GM18505 (cell line): ENCODE measurements around the gene PCK2.

Source experiments
- ATAC-seq: cut with Tn5 transposase; IDR thresholded peaks from one replicate; pipeline ENCODE4 v1.9.1; 2021; ENCODE audit not compliant: unreplicated experiment
- POLR2A ChIP-seq: IDR thresholded peaks from 4 replicates; pipeline ENCODE4 v1.6.1; 2011; ENCODE audit warnings: borderline replicate concordance; ENCODE audit not compliant: insufficient read depth, insufficient read length; ENCODE audit errors: extremely low read depth

Gene PCK2

DNA sequence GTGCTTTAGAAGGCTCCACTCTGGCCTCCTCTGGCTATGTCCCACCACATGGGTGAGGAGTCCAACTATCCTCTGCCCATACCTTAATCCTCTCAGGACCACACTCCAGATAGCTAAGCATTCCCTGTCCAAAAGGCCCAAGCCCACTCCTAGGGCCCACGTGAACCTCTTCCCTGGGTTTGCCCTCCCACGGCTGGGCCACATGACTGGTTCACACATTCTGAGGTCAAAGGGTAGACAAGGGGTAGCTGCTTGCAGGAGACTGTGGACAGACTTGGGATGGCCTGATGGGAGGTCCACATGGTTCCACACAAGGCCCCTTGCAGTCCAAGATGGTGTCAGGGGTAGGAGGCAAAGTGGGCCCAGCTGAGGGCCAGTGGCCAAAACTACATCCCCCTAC is 6.0 kb upstream of the PCK2 start:
- TF ChIP-seq POLR2A, result no peak
- no peak for ATAC-seq

DNA sequence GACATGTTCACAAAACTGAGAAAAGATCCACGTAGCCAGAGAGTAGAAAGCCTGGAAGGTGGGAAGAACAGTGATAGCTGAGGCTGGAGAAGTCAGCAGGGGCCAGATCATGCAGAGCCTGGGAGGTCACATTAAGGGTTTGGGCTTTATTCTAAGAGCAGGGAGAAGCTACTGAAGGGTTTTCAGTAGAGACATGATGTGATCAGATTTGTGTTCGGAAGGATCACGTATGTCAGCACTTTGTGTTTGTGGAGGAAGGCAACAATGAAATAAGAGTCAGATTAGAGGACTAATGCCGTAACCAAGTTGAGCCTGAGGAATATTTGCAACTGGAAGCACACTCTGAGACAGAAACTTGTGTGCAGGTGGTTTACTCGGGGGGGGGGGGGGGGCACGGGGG is 4.2 kb upstream of the PCK2 start:
- no peak for ATAC-seq
- TF ChIP-seq POLR2A, result no peak

DNA sequence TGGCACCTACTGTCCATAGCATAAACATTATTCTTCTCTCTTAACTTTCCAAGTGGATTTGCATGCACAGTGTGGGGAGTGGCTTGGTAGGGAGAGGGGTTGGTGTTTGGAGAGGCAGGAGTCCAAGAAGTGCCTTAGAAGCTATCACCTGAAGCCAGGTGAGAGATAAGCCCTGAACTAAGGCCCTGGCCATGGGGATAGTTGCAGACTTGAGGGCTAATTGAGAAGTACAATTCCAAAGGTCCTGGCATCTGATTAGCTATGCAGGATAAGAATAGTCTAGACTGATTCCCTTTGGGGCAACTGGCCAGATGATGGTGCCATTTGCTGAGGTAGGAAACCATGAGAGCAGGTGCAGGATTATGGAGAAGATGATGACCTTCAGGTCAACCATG is 2.0 kb upstream of the PCK2 start:
- no peak for ATAC-seq
- TF ChIP-seq POLR2A, result no peak

DNA sequence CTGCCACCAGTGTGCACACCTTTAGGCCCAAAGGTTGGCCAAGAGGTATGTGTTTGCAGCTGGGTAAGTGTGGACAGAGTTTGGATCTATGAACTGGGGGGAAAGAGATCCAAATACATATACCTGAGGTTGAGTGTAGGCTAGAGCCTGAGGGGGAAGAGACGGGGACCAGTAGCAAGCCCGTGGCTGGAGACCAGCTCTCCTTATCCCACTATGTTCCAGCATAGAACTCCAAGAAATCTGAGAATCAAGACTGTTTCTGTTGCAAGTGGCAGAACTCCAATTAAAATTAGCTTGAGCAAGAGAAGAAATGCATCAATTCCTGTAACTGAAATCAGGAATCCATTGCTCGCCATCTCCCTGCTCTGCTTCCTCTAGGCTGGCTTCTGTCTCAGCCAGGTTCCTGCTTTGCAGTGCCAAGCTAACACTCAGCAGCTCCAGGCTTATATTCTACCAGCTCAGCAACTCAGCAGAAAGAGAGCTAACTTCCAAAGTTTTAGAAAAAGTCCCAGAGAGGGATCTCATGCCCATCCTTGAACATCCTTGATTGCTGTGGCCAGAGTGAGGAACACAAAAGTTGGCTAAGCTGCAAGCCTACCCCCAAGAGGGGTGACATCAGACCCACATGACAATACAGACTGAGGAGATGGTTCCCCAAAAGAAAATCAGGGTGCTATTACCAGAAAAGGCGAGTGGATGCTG is 1.5 kb upstream of the PCK2 start:
- TF ChIP-seq POLR2A, result no peak
- ATAC-seq, result no peak

- TF ChIP-seq POLR2A, result no peak
- ATAC-seq, result no peak
These were observed 757 bp upstream of the PCK2 start for GRCh38 chr14:24093207-24093900.

GRCh38 chr14:24094841-24095270 is 745 bp downstream of the PCK2 start:
- no peak for TF ChIP-seq POLR2A
- no peak for ATAC-seq

- TF ChIP-seq POLR2A, result peak; percentile 98
- ATAC-seq, result peak; percentile 64
These were observed 1.4 kb downstream of the PCK2 start for GRCh38 chr14:24095271-24096068.

DNA sequence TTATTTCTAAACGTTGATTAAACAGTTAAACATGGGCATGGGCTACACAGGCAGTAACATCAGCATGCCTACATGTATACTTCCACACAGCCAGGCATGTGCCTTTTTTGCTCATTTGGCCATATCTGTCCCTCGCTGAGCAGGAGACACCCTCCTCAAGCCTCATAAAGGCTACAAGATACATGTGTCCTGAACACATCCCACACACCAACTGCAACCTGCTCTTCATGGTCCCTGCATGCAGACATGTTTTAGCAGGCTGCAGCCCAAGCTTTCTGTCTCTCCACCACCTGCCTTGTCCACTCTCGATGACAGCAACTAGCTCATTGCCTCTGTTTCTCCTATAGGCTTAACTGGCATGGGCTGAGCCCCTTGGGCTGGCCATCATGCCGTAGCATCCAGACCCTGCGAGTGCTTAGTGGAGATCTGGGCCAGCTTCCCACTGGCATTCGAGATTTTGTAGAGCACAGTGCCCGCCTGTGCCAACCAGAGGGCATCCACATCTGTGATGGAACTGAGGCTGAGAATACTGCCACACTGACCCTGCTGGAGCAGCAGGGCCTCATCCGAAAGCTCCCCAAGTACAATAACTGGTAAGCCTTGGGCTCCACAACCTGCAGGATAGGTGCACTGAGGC is 2.6 kb downstream of the PCK2 start:
- TF ChIP-seq POLR2A, result no peak
- no peak for ATAC-seq

DNA sequence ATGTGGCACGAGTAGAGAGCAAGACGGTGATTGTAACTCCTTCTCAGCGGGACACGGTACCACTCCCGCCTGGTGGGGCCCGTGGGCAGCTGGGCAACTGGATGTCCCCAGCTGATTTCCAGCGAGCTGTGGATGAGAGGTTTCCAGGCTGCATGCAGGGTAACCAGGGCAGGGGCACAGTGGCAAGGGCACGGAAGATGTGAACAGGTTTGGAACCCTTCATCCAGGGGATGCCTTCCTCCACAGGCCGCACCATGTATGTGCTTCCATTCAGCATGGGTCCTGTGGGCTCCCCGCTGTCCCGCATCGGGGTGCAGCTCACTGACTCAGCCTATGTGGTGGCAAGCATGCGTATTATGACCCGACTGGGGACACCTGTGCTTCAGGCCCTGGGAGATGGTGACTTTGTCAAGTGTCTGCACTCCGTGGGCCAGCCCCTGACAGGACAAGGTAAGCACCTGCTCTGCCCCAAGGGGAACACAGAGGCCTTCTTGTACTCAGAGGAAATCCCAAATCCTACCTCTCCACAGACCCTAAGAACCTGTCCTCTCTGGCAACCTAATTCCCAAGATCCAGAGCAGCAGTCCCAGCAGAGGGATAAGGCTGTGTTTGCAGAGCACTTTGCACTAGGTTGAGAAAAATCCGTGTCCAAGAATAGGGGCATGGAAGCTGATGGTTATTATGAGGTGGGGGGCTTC is 4.3 kb downstream of the PCK2 start:
- ATAC-seq, result no peak

DNA sequence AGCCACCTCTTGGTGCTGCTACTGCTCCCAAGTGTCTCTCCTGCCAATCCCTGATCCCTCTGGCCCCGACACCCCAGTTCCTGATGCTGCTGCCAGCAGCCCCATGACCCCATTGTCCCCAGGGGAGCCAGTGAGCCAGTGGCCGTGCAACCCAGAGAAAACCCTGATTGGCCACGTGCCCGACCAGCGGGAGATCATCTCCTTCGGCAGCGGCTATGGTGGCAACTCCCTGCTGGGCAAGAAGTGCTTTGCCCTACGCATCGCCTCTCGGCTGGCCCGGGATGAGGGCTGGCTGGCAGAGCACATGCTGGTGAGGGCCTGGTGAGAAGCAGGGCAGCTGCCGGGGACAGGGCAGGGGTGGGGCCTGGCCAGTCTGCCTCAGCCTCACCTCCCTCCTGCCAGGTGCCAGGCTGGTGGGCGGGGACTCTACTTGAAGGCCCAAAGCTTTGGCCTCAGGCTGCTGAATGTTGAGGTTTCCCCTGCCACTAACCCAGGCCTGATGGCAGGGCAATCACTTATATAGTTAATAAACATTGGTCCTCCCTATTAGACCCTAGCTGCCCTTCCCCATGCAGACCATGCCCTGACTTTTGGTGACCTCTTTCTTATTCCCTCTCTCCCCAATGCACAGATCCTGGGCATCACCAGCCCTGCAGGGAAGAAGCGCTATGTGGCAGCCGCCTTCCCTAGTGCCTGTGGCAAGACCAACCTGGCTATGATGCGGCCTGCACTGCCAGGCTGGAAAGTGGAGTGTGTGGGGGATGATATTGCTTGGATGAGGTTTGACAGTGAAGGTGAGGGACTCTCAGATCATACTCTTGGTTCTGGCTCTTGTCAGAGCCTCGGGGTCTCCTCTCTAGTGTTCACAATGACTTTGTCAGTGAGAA is 5.1 kb downstream of the PCK2 start:
- TF ChIP-seq POLR2A, result no peak
- ATAC-seq, result no peak

More for the DNA sequence above, 4.3 kb downstream of the PCK2 start:
- no peak for TF ChIP-seq POLR2A

- ATAC-seq, result no peak
- TF ChIP-seq POLR2A, result no peak
These were observed 6.3 kb downstream of the PCK2 start for GRCh38 chr14:24100197-24100981.

- TF ChIP-seq POLR2A, result peak; percentile 22
- ATAC-seq, result no peak
These were observed 6.9 kb downstream of the PCK2 start for GRCh38 chr14:24100982-24101494.
